Vagina (tissue), 2 donors: ENCODE data around the gene CPM. TPM values are rescaled to one million over a fixed set of nuclear protein-coding genes. Genes with fewer than 3 reads are reported as not detected.

ENCODE experiments used
- DNase-seq, 2 donors: peaks; one replicate each; pipeline ENCODE4 v3.0.0-alpha.2; 2017; ENCODE audit errors: extremely low spot score in 2 of 2
- H3K27ac ChIP-seq: fragments of 200-600 bp; sonication (generic); one replicate; pipeline ENCODE4 v1.5.1; 2019
- H3K27me3 ChIP-seq: fragments of 200-600 bp; sonication (generic); one replicate; pipeline ENCODE4 v1.5.1; 2019
- H3K36me3 ChIP-seq, 2 donors: fragments of 200-600 bp; sonication (generic); one replicate each; pipeline ENCODE4 v1.5.1; 2017 to 2019
- H3K4me1 ChIP-seq: fragments of 200-600 bp; sonication (generic); one replicate; pipeline ENCODE4 v1.5.1; 2019
- H3K4me3 ChIP-seq, 2 donors: fragments of 200-600 bp; sonication (generic); 1 replicate in 1 of 2; 2 replicates in 1 of 2; pipeline ENCODE4 v1.5.1; 2016 to 2019
- H3K9me3 ChIP-seq: fragments of 200-600 bp; sonication (generic); one replicate; pipeline ENCODE4 v1.5.1; 2019
- CTCF ChIP-seq, 3 experiments: fragments of 450-650 bp in 2 of 3; fragments of 200-600 bp in 1 of 3; sonication (generic) in 1 of 3; IDR thresholded peaks; one replicate each; pipeline ENCODE4 v1.5.1; 2017 to 2019; ENCODE audit warnings: antibody characterized with exemption in 3 of 3, mild to moderate bottlenecking in 2 of 3, moderate library complexity in 2 of 3
- POLR2A ChIP-seq, 2 donors: fragments of 450-650 bp; IDR thresholded peaks; one replicate each; pipeline ENCODE4 v1.6.1; 2017; ENCODE audit warnings: antibody characterized with exemption in 2 of 2, mild to moderate bottlenecking in 2 of 2, moderate library complexity in 2 of 2
- POLR2AphosphoS5 ChIP-seq, 2 donors: sonication (generic); formaldehyde crosslinking; IDR thresholded peaks; one replicate each; pipeline ENCODE4 v1.9.0; 2017; ENCODE audit warnings: antibody characterized with exemption in 2 of 2, mild to moderate bottlenecking in 2 of 2, low read depth in 1 of 2; ENCODE audit not compliant: insufficient read depth in 1 of 2
- intact Hi-C: fragments of 100-400 bp; cut with DNase I; formaldehyde crosslinking; loops from one replicate; pipeline ENCODE4 v1.15.1; 2023
- total RNA-seq: library from RNA; depleted of rRNA; stranded (reverse); fragments of >200 nt; gene quantifications from one replicate; pipeline ENCODE4 v1.2.3, GENCODE V29; 2016

Gene CPM
- total RNA-seq, 1 donor from 2014 or later = 35.4 TPM

GRCh38 chr12:68957273-68957672 lies 24.3 kb upstream of the CPM start:
- no peak overlapping the region for H3K27ac ChIP-seq
- H3K4me1 ChIP-seq = peaks cover 22% of the 10 kb centered on the region
- no peaks in the 10 kb centered on the region for H3K9me3 ChIP-seq
- TF ChIP-seq POLR2A (IDR thresholded peaks at IDR 0.05) (no peak), POLR2AphosphoS5 (IDR thresholded peaks at IDR 0.05; ENCODE audit: insufficient read depth in 1 of 2, low read depth in 1 of 2) (no peak), CTCF (IDR thresholded peaks at IDR 0.05) (no peak)
- no peaks in the 10 kb centered on the region for H3K27me3 ChIP-seq
- H3K36me3 ChIP-seq = no peaks in the 10 kb centered on the region
- intact Hi-C loops = no loop called here
- no peak overlapping the region for H3K4me3 ChIP-seq
- DNase-seq = no peak

GRCh38 chr12:68956466-68956865 lies 23.5 kb upstream of the CPM start:
- Histone ChIP-seq H3K36me3 (no peaks in the 10 kb centered on the region), H3K27me3 (no peaks in the 10 kb centered on the region), H3K4me1 (peaks cover 22% of the 10 kb centered on the region), H3K4me3 (no peak overlapping the region), H3K27ac (no peak overlapping the region), H3K9me3 (no peaks in the 10 kb centered on the region)
- TF ChIP-seq POLR2A (IDR thresholded peaks at IDR 0.05) = no peak
- no peak for TF ChIP-seq CTCF (IDR thresholded peaks at IDR 0.05)
- no peak for TF ChIP-seq POLR2AphosphoS5 (IDR thresholded peaks at IDR 0.05; ENCODE audit: insufficient read depth in 1 of 2, low read depth in 1 of 2)
- intact Hi-C loops = no loop called here
- DNase-seq = no peak

- Histone ChIP-seq H3K27me3 (no peaks in the 10 kb centered on the region), H3K27ac (no peak overlapping the region), H3K9me3 (no peaks in the 10 kb centered on the region), H3K4me3 (no peak overlapping the region), H3K36me3 (no peaks in the 10 kb centered on the region), H3K4me1 (peaks cover 16% of the 10 kb centered on the region)
- DNase-seq = no peak
- TF ChIP-seq CTCF (IDR thresholded peaks at IDR 0.05) (no peak), POLR2AphosphoS5 (IDR thresholded peaks at IDR 0.05; ENCODE audit: insufficient read depth in 1 of 2, low read depth in 1 of 2) (no peak), POLR2A (IDR thresholded peaks at IDR 0.05) (no peak)
- intact Hi-C loops = no loop called here
These were observed 21.8 kb upstream of the CPM start for GRCh38 chr12:68954811-68955210.

GRCh38 chr12:68953536-68953935 lies 20.6 kb upstream of the CPM start:
- Histone ChIP-seq H3K27me3 (no peaks in the 10 kb centered on the region), H3K4me1 (peaks cover 3% of the 10 kb centered on the region), H3K27ac (no peak overlapping the region), H3K4me3 (no peak overlapping the region), H3K36me3 (no peaks in the 10 kb centered on the region), H3K9me3 (no peaks in the 10 kb centered on the region)
- DNase-seq = no peak
- intact Hi-C loops = no loop called here
- no peak for TF ChIP-seq CTCF (IDR thresholded peaks at IDR 0.05)
- no peak for TF ChIP-seq POLR2AphosphoS5 (IDR thresholded peaks at IDR 0.05; ENCODE audit: insufficient read depth in 1 of 2, low read depth in 1 of 2)
- no peak for TF ChIP-seq POLR2A (IDR thresholded peaks at IDR 0.05)

- H3K27ac ChIP-seq = peak overlapping the region; percentile 22
- DNase-seq = no peak
- intact Hi-C loops = no loop called here
These were observed 18.7 kb upstream of the CPM start for GRCh38 chr12:68951652-68952051.

More at GRCh38 chr12:68951652-68952051, 18.7 kb upstream of the CPM start:
- Histone ChIP-seq H3K27me3 (no peaks in the 10 kb centered on the region), H3K36me3 (no peaks in the 10 kb centered on the region), H3K9me3 (no peaks in the 10 kb centered on the region), H3K4me3 (no peak overlapping the region), H3K4me1 (no peaks in the 10 kb centered on the region)
- TF ChIP-seq CTCF (IDR thresholded peaks at IDR 0.05) = no peak
- peak; percentile 16 to 35 for TF ChIP-seq POLR2AphosphoS5 (IDR thresholded peaks at IDR 0.05; ENCODE audit: insufficient read depth in 1 of 2, low read depth in 1 of 2)
